Measurements from ENCODE around the gene TRIM59. TPM values are rescaled to one million over a fixed set of nuclear protein-coding genes. Genes with fewer than 3 reads are reported as not detected.

TRIM59 gene, protein sequence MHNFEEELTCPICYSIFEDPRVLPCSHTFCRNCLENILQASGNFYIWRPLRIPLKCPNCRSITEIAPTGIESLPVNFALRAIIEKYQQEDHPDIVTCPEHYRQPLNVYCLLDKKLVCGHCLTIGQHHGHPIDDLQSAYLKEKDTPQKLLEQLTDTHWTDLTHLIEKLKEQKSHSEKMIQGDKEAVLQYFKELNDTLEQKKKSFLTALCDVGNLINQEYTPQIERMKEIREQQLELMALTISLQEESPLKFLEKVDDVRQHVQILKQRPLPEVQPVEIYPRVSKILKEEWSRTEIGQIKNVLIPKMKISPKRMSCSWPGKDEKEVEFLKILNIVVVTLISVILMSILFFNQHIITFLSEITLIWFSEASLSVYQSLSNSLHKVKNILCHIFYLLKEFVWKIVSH
- 10 to 100 TPM; 11.2 to 21.4 (median 12.7) TPM for total RNA-seq
- polyA plus RNA-seq: 1 to 10 TPM; 3.3 to 5.8 (median 5.4) TPM
- long read RNA-seq, donor 1, transcript TRIM59-201 (3 exons, 3,867 nt): major isoform, 7 of 11 reads
- long read RNA-seq, donor 1, partial matches to known transcripts: 0 of 11 reads
- long read RNA-seq, donor 1, other reads (novel, unspliced or antisense): 0 of 11 reads
- long read RNA-seq, donor 2, partial matches to known transcripts: 0 of 5 reads
- long read RNA-seq, donor 2, other reads (novel, unspliced or antisense): 0 of 5 reads

DNA sequence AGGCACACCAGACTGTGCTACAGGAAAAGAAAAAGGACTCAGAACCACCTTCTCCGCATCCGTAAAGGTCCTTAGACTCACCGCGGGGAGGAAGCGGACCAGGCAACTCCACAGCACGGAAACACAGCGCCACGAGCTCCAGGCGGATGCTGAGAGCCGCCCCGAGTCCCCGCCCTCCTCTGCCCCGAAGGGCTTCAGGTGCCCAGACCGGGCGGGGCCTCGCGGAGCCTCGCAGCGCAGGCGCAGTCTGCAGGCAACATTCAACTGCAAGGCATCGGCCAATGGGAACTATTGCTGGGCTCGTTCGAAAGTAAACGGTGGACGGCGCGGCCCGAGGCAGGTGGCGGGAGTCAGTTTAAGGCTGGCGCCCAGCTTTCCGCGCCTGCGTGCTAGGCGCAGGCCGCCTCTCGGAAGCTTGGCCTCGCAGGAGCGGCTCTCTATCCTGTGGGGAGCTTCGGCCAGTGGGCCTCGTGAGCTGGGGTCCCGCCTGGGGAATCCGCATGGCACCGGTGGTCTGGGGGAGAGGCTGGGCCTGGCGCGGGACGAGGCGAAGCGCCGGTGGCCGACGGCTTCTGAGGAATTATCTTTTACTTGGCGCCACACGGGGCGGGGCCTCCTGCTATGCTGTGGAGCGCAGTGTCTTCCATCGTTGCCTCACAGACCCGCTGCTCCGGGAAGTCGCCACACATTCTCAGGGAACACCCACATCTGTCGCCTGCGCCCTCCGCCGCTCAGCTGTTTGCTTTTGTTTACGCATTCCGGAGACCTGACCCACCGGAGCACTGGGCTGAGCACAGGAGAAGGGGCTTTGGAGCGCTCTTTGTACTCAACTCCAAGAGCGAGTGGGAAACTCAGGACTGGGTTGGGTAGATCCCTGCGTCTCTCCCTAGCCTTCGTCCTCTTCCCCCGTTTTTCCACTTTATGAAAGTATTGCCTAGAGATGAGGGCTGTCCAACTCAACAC lies at the start of gene TRIM59:
TRIM59 (minus strand) TSS at position 151 of the 963 bp plus-strand sequence. CDS start 10,603 bp downstream, outside the sequence.
- intact Hi-C loops (cut with DNase I; ENCODE audit: low total_unique reads): no loop called here
- Histone ChIP-seq H3K27ac (peak within 1 kb of the TSS; percentile 67 to 92 (median 84)), H3K27me3 (replicated peaks in 1 of 7) (peaks cover 0 to 7% (median 0%) of the 10 kb centered on the region in 7 donors), H3K36me3 (peaks cover 0 to 7% (median 0%) of the 10 kb centered on the region in 6 donors), H3K4me1 (peaks cover 0 to 42% (median 26%) of the 10 kb centered on the region in 6 donors), H3K4me3 (peak within 1 kb of the TSS; percentile 44 to 91 (median 64)), H3K9me3 (no peaks in the 10 kb centered on the region)
- 13 to 27% (median 18%) methylated on average over 40 to 71 of the region's 71 CpGs for WGBS, 5 donors
- DNase-seq: peak; percentile 99
- TF ChIP-seq, protein P1, sequence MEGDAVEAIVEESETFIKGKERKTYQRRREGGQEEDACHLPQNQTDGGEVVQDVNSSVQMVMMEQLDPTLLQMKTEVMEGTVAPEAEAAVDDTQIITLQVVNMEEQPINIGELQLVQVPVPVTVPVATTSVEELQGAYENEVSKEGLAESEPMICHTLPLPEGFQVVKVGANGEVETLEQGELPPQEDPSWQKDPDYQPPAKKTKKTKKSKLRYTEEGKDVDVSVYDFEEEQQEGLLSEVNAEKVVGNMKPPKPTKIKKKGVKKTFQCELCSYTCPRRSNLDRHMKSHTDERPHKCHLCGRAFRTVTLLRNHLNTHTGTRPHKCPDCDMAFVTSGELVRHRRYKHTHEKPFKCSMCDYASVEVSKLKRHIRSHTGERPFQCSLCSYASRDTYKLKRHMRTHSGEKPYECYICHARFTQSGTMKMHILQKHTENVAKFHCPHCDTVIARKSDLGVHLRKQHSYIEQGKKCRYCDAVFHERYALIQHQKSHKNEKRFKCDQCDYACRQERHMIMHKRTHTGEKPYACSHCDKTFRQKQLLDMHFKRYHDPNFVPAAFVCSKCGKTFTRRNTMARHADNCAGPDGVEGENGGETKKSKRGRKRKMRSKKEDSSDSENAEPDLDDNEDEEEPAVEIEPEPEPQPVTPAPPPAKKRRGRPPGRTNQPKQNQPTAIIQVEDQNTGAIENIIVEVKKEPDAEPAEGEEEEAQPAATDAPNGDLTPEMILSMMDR (IDR thresholded peaks at IDR 0.05 in 8 of 11, conservative IDR thresholded peaks at IDR 0.05 in 3 of 11): no peak
- TF ChIP-seq POLR2A (IDR thresholded peaks at IDR 0.05) (peak in 1 of 3 donors; percentile 35), POLR2AphosphoS5 (IDR thresholded peaks at IDR 0.05) (peak; percentile 89 to 92 (median 90))

DNA sequence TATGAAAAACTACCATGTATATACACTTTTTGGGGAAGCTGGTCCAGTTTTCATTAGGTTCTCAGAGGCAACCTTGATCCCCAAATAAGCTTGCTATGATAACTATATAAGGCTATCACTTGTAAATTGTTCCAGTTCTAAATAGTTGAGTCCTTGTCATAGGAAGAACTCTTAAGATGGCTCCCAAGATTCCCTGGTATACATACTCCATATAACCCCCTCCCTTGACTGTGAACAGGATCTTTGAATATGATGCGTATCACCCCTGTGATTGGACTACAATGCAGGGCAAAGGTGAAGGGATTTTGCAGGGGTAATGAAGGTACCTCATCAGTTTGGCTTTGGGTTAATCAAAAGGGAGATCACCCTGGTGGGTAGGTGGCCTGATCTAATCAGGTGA lies 48.6 kb upstream of the TRIM59 start:
- Histone ChIP-seq H3K27me3 (replicated peaks in 1 of 7) (no peaks in the 10 kb centered on the region), H3K27ac (no peak overlapping the region), H3K4me1 (no peaks in the 10 kb centered on the region), H3K4me3 (no peak overlapping the region), H3K36me3 (peaks cover 0 to 61% (median 43%) of the 10 kb centered on the region in 6 donors), H3K9me3 (no peaks in the 10 kb centered on the region)
- intact Hi-C loops (cut with DNase I; ENCODE audit: low total_unique reads): no loop called here
- DNase-seq: no peak
- TF ChIP-seq POLR2A (IDR thresholded peaks at IDR 0.05) (no peak), POLR2AphosphoS5 (IDR thresholded peaks at IDR 0.05) (no peak)
- TF ChIP-seq, protein P1 (IDR thresholded peaks at IDR 0.05 in 8 of 11, conservative IDR thresholded peaks at IDR 0.05 in 3 of 11): no peak
- WGBS, 5 donors: 100% methylated on average over 1 of the region's 1 CpG

DNA sequence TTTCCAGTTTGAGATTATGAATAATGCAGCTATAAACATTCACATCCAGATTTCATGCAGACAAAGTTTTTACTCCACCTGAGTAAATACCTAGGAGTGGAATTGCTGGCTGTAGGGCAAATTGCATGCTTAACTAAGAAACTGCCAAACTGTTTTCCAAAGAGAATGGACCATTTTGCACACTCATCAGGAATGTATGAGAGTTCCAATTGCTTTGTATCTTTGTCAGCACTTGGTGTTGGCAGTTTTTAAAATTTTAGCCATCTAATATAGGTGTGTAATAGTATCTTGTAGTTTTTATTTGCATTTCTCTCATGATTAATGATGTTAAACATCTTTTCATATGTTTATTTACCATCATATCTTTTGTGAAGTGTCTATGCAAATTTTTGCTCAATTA lies 40.6 kb upstream of the TRIM59 start:
- intact Hi-C loops (cut with DNase I; ENCODE audit: low total_unique reads): no loop called here
- no peak overlapping the region for H3K4me3 ChIP-seq
- no peaks in the 10 kb centered on the region for H3K36me3 ChIP-seq
- TF ChIP-seq POLR2A (IDR thresholded peaks at IDR 0.05) (no peak), POLR2AphosphoS5 (IDR thresholded peaks at IDR 0.05) (no peak)
- TF ChIP-seq, protein P1 (IDR thresholded peaks at IDR 0.05 in 8 of 11, conservative IDR thresholded peaks at IDR 0.05 in 3 of 11): no peak
- H3K27ac ChIP-seq: no peak overlapping the region
- H3K4me1 ChIP-seq: peaks cover 0 to 10% (median 6%) of the 10 kb centered on the region in 6 donors
- no peak for DNase-seq
- no peaks in the 10 kb centered on the region for H3K9me3 ChIP-seq
- H3K27me3 ChIP-seq (replicated peaks in 1 of 7): no peaks in the 10 kb centered on the region
